BLaER1 treated with 17β-estradiol and CSF1 and Interleukin-3, amounts not matched to agents 10 nM and 100 nM (cell line): ENCODE measurements around the gene TASOR2.

Source experiments
- H3K27ac ChIP-seq, 11 experiments: shearing (Covaris generic); formaldehyde crosslinking; 2 replicates each; pipeline ENCODE4 v1.8.1; 2022
- H3K27me3 ChIP-seq, 11 experiments: shearing (Covaris generic); formaldehyde crosslinking; 2 replicates each; pipeline ENCODE4 v1.8.1; 2022
- H3K36me3 ChIP-seq, 11 experiments: shearing (Covaris generic); formaldehyde crosslinking; 2 replicates each; pipeline ENCODE4 v1.8.1; 2022
- H3K4me1 ChIP-seq, 10 experiments: shearing (Covaris generic); formaldehyde crosslinking; 2 replicates each; pipeline ENCODE4 v1.8.1; 2022
- H3K4me2 ChIP-seq, 11 experiments: shearing (Covaris generic); formaldehyde crosslinking; 2 replicates each; pipeline ENCODE4 v1.8.1; 2022
- H3K4me3 ChIP-seq, 10 experiments: shearing (Covaris generic); formaldehyde crosslinking; 2 replicates each; pipeline ENCODE4 v1.8.1; 2022
- H3K9ac ChIP-seq, 11 experiments: shearing (Covaris generic); formaldehyde crosslinking; 2 replicates each; pipeline ENCODE4 v1.8.1; 2022
- H3K9me3 ChIP-seq, 11 experiments: shearing (Covaris generic); formaldehyde crosslinking; replicated peaks in 1 of 11; 2 replicates each; pipeline ENCODE4 v1.8.1; 2022
- H4K20me1 ChIP-seq, 11 experiments: shearing (Covaris generic); formaldehyde crosslinking; 2 replicates each; pipeline ENCODE4 v1.8.1; 2022
- Cebpa-rat ChIP-seq, 11 experiments: shearing (Covaris generic); IDR thresholded peaks; 2 replicates each; pipeline ENCODE4 v1.8.1; 2022

Gene TASOR2

GRCh38 chr10:5659702-5660528 lies 24.7 kb upstream of the TASOR2 start:
- no peaks in the 10 kb centered on the region; a peak in 1 of 22 replicates for H3K36me3 ChIP-seq
- H3K4me3 ChIP-seq, result no peak overlapping the region
- H3K4me1 ChIP-seq, result peaks cover 12 to 32% (median 21%) of the 10 kb centered on the region in 10 experiments
- H3K4me2 ChIP-seq, result peak overlapping the region in 6 of 11 experiments; percentile 18 to 66 (median 60); a peak in 11 of 22 replicates
- H3K9me3 ChIP-seq, result no peaks in the 10 kb centered on the region
- H4K20me1 ChIP-seq, result peaks cover 0 to 21% (median 0%) of the 10 kb centered on the region in 11 experiments; a peak in 5 of 22 replicates
- TF ChIP-seq Cebpa-rat (IDR thresholded peaks at IDR 0.05), result peak in 2 of 11 experiments; percentile 17 to 74; a peak in 3 of 22 replicates
- no peak overlapping the region for H3K9ac ChIP-seq
- 0 out of 22 replicates have a peak overlapping the region, but pooled peaks of 1 of the 11 experiments have one; percentile 6 for H3K27ac ChIP-seq
- peaks cover 0 to 3% (median 0%) of the 10 kb centered on the region in 11 experiments; a peak in 4 of 22 replicates for H3K27me3 ChIP-seq

DNA sequence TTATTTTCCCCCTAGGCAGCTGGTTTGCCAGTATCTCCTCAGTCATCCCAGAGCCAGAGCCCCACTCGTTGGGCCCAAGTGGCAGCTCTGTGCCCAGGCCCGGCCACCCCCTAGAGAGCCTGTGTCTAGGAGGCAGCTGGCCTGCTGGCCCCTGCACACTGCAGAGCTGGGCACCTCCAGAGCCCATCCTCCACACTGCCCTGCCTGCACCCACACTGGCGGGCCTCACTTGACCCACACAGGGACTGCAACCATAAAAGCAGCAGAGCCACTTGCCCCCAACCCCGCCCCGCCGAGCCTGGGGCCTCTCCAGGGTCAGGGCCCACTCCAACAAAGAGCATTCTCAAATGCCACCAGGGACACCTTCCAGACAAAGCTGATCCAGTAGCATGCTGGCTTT lies 23.6 kb upstream of the TASOR2 start:
- H3K36me3 ChIP-seq, result no peaks in the 10 kb centered on the region; a peak in 1 of 22 replicates
- TF ChIP-seq Cebpa-rat (IDR thresholded peaks at IDR 0.05), result no peak
- H3K4me3 ChIP-seq, result no peak overlapping the region
- peaks cover 0 to 14% (median 10%) of the 10 kb centered on the region in 11 experiments; a peak in 17 of 22 replicates for H3K27me3 ChIP-seq
- H4K20me1 ChIP-seq, result peaks cover 0 to 21% (median 0%) of the 10 kb centered on the region in 11 experiments; a peak in 5 of 22 replicates
- peaks cover 18 to 36% (median 29%) of the 10 kb centered on the region in 10 experiments for H3K4me1 ChIP-seq
- no peak overlapping the region for H3K27ac ChIP-seq
- no peaks in the 10 kb centered on the region for H3K9me3 ChIP-seq
- no peak overlapping the region for H3K4me2 ChIP-seq
- no peak overlapping the region for H3K9ac ChIP-seq

GRCh38 chr10:5662708-5663579 lies 21.7 kb upstream of the TASOR2 start:
- no peak overlapping the region for H3K4me3 ChIP-seq
- no peaks in the 10 kb centered on the region; a peak in 1 of 22 replicates for H3K36me3 ChIP-seq
- H3K27me3 ChIP-seq, result peaks cover 0 to 32% (median 28%) of the 10 kb centered on the region in 11 experiments; a peak in 19 of 22 replicates
- no peak overlapping the region; a peak in 1 of 22 replicates for H3K9ac ChIP-seq
- TF ChIP-seq Cebpa-rat (IDR thresholded peaks at IDR 0.05), result no peak
- peaks cover 0 to 21% (median 0%) of the 10 kb centered on the region in 11 experiments; a peak in 5 of 22 replicates for H4K20me1 ChIP-seq
- H3K27ac ChIP-seq, result no peak overlapping the region
- H3K4me1 ChIP-seq, result peaks cover 23 to 41% (median 33%) of the 10 kb centered on the region in 10 experiments
- peak overlapping the region in 7 of 11 experiments; percentile 12 to 56 (median 42); a peak in 14 of 22 replicates for H3K4me2 ChIP-seq
- H3K9me3 ChIP-seq, result no peaks in the 10 kb centered on the region

DNA sequence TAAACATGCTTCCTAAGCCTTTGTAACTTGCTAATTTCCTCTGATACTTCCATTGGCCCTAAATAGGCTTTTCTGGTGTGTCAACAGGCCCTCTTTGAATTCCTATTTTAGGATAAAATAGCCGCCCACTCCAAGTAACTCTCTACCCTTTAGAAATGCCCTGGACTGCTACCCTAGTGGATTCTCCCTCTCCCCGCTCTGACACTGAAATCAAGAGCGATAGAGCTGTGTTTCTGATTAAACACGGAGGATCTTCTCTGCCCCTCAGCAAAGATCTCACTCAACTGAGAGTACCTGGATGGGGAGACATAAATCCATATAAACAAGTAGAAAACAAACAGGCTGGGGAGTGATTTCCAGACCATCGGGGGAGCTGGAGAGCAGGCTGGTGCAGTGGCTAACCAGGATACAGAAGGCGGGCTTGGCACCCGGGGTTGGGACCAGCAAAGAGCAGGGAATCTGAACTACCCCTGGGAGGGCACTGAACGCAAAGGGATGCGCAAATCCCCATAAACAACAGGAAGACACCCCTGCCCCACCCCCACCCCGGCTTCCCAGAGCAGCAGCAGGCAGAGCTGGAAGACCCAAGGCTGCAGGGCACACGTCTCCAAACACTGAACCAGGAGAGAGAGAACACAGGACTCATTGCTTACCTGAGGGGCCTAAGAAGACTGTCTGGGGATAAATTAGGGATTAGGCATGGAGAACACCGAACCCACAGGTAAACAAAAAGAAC lies 20.8 kb upstream of the TASOR2 start:
- Histone ChIP-seq H3K9ac (no peak overlapping the region; a peak in 1 of 22 replicates), H3K4me2 (peak overlapping the region in 7 of 11 experiments; percentile 12 to 56 (median 42); a peak in 12 of 22 replicates), H3K36me3 (no peaks in the 10 kb centered on the region; a peak in 1 of 22 replicates), H3K27ac (no peak overlapping the region), H4K20me1 (peaks cover 0 to 21% (median 0%) of the 10 kb centered on the region in 11 experiments; a peak in 5 of 22 replicates), H3K27me3 (peaks cover 0 to 32% (median 28%) of the 10 kb centered on the region in 11 experiments; a peak in 19 of 22 replicates), H3K9me3 (no peaks in the 10 kb centered on the region), H3K4me1 (peaks cover 23 to 41% (median 33%) of the 10 kb centered on the region in 10 experiments), H3K4me3 (no peak overlapping the region)
- no peak for TF ChIP-seq Cebpa-rat (IDR thresholded peaks at IDR 0.05)

- Histone ChIP-seq H3K27ac (peak overlapping the region in 9 of 11 experiments; percentile 55 to 80 (median 70); a peak in 14 of 22 replicates), H3K27me3 (peaks cover 0 to 32% (median 28%) of the 10 kb centered on the region in 11 experiments; a peak in 19 of 22 replicates), H3K4me1 (peaks cover 10 to 33% (median 25%) of the 10 kb centered on the region in 10 experiments; a peak in 19 of 20 replicates)
Measured at GRCh38 chr10:5665373-5666007, 19.1 kb upstream of the TASOR2 start.

DNA sequence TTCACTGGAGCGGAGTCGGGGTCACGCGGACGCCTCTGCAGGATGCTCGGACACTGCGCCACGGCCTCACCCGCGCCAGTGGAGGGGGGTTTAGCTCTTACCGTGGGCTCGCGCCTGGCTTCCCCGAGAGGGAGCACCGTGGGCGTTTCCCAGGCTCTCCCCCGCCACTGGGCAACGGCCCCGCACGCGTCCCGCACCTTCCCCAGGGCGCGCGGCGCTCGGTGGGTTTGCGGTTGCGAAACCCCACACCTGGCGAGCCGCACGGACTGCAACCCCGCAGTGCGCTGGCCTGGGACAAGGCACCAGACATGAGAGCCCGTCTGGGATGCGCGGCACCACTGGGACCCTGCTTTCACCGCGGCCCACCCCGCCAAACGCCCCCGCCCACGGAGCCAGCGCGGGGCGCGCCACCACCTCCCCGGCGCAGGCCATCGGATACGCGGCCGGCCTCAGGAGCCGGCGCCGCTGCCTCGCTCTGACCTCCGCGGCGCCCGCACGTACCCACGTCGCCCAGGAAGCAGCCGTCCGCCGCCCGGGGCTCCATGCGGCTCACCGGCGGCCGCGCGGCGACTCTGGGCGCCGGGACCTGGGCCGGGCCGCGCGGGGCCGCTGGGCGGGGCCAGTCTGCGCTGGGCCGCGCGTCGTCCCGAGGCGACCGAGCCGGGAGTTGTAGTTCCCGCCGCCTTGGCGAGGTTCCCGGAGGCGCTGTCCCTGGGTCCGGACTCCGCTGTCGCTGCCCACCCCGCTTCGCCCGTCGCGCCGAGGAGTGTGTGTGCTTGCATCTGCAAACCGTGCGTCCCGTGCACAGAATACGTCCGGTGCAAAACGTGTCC lies 18.4 kb upstream of the TASOR2 start, which contains the start of gene ASB13:
Gene ASB13 (minus strand): TSS at position 588 of the 833 bp plus-strand sequence. CDS start 44 bp downstream, at position 544.
- TF ChIP-seq Cebpa-rat (IDR thresholded peaks at IDR 0.05), result peak in 2 of 11 experiments; percentile 3 to 31; a peak in 3 of 22 replicates
- Histone ChIP-seq H3K27ac (peak within 1 kb of the TSS; percentile 50 to 80 (median 70); a peak in 21 of 22 replicates), H4K20me1 (peaks cover 0 to 5% (median 0%) of the 10 kb centered on the region in 11 experiments; a peak in 4 of 22 replicates), H3K4me3 (peak within 1 kb of the TSS; percentile 68 to 95 (median 78)), H3K4me1 (peaks cover 10 to 33% (median 25%) of the 10 kb centered on the region in 10 experiments; a peak in 19 of 20 replicates), H3K27me3 (peaks cover 0 to 32% (median 28%) of the 10 kb centered on the region in 11 experiments; a peak in 19 of 22 replicates), H3K36me3 (no peaks in the 10 kb centered on the region; a peak in 1 of 22 replicates), H3K9me3 (no peaks in the 10 kb centered on the region), H3K4me2 (peak within 1 kb of the TSS; percentile 83 to 99 (median 98)), H3K9ac (peak within 1 kb of the TSS; percentile 65 to 86 (median 82))

More at GRCh38 chr10:5665373-5666007, 19.1 kb upstream of the TASOR2 start:
- Histone ChIP-seq H3K9ac (peak overlapping the region; percentile 65 to 86 (median 82)), H3K4me3 (peak overlapping the region; percentile 68 to 95 (median 78)), H3K4me2 (peak overlapping the region; percentile 83 to 99 (median 98)), H4K20me1 (peaks cover 0 to 10% (median 0%) of the 10 kb centered on the region in 11 experiments; a peak in 5 of 22 replicates), H3K9me3 (no peaks in the 10 kb centered on the region), H3K36me3 (no peaks in the 10 kb centered on the region; a peak in 1 of 22 replicates)
- TF ChIP-seq Cebpa-rat (IDR thresholded peaks at IDR 0.05), result peak in 3 of 11 experiments; percentile 10 to 44 (median 26); a peak in 2 of 22 replicates
